Natural killer cell treated with Interleukin-12 subunit alpha and Interleukin-12 subunit beta and Interleukin-15 and Interleukin-18, amount 100 ng/mL, for 72 hours (primary cell): Measurements from ENCODE around the gene ERGIC1. TPM values are rescaled to one million over a fixed set of nuclear protein-coding genes. Genes with fewer than 3 reads are reported as not detected.

Experiments used
- ATAC-seq, 2 donors: fragments of 150-1000 bp; cut with Tn5 transposase in 1 of 2; sonication (Bioruptor Pico), chemical (Tn5 transposase) in 1 of 2; 2 replicates each; pipeline ENCODE4 v1.10.0; 2021
- DNase-seq: peaks from one replicate; pipeline ENCODE4 v3.0.0; 2022; ENCODE audit warnings: low spot score
- H3K27ac Mint-ChIP-seq, 2 donors: 1 replicate in 1 of 2; 2 replicates in 1 of 2; pipeline ENCODE4 v1.8.0; 2022; ENCODE audit warnings: mixed read lengths in 2 of 2, mild to moderate bottlenecking in 1 of 2, moderate library complexity in 1 of 2
- H3K27me3 Mint-ChIP-seq, 2 donors: 1 replicate in 1 of 2; 2 replicates in 1 of 2; pipeline ENCODE4 v1.8.0; 2022; ENCODE audit warnings: mixed read lengths in 2 of 2
- H3K36me3 Mint-ChIP-seq: one replicate; pipeline ENCODE4 v1.8.0; 2022; ENCODE audit warnings: mixed read lengths
- H3K4me1 Mint-ChIP-seq, 2 donors: 1 replicate in 1 of 2; 2 replicates in 1 of 2; pipeline ENCODE4 v1.8.0; 2022; ENCODE audit warnings: low read depth in 2 of 2, mixed read lengths in 2 of 2, mild to moderate bottlenecking in 1 of 2
- H3K4me3 Mint-ChIP-seq: one replicate; pipeline ENCODE4 v1.8.0; 2022; ENCODE audit warnings: mixed read lengths
- H3K9me3 Mint-ChIP-seq: 2 replicates; pipeline ENCODE4 v1.8.0; 2022; ENCODE audit warnings: mixed read lengths
- total RNA-seq, 2 donors: library from RNA; stranded (reverse); gene quantifications; one replicate each; pipeline ENCODE4 v1.2.3, GENCODE V29; 2022

Gene ERGIC1
- total RNA-seq, 2 donors from 2014 or later = 50.8 to 51.4 TPM

GRCh38 chr5:172899436-172899835, 65.4 kb downstream of the ERGIC1 start:
- H3K36me3 Mint-ChIP-seq = no peaks in the 10 kb centered on the region
- H3K9me3 Mint-ChIP-seq = no peaks in the 10 kb centered on the region
- no peak overlapping the region for H3K4me3 Mint-ChIP-seq
- H3K27me3 Mint-ChIP-seq = no peaks in the 10 kb centered on the region
- no peak for DNase-seq
- H3K4me1 Mint-ChIP-seq = peaks cover 14 to 30% of the 10 kb centered on the region in 2 donors
- no peak for ATAC-seq
- H3K27ac Mint-ChIP-seq = peak overlapping the region in 1 of 2 donors; percentile 68

DNA sequence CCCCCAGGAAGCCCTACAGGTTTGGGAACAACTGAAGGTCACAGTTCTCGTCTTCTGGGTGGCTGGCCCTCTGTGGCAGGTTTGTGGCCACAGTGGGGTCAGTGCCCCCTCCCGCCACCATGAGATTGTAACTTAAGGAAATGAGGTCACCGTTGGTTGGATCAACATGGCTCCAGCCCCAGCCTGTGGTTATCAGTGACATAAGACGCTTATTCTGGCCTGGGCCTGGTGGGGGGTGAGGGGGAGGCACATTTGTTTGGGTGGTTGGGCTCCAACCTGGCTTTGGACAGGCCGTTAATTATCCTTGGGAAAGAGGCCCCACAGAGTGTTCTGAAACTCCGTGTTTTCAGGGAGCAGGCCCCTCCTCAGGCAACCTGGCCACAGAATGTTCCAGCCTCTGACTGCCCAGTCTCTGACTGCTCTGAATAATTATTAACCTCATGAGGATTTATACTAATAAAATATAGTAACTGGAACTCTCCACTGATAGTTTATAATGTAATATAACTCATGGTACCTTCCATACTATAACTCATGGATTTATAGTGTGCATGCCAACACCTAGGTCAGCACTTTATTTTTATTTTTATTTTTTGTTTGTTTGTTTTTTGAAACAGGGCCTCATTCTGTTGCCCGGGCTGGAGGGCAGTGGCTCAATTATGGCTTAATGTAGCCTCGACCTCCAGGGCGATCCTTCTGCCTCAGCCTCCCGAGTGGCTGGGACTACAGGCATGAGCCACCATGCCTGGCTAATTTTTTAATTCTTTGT, 67.1 kb downstream of the ERGIC1 start:
- Mint-ChIP-seq H3K9me3 (no peaks in the 10 kb centered on the region), H3K4me1 (peaks cover 14 to 26% of the 10 kb centered on the region in 2 donors), H3K27me3 (no peaks in the 10 kb centered on the region), H3K27ac (peak overlapping the region; percentile 8 to 68), H3K4me3 (no peak overlapping the region), H3K36me3 (no peaks in the 10 kb centered on the region)
- no peak for DNase-seq
- peak in 1 of 2 donors; percentile 58 for ATAC-seq

DNA sequence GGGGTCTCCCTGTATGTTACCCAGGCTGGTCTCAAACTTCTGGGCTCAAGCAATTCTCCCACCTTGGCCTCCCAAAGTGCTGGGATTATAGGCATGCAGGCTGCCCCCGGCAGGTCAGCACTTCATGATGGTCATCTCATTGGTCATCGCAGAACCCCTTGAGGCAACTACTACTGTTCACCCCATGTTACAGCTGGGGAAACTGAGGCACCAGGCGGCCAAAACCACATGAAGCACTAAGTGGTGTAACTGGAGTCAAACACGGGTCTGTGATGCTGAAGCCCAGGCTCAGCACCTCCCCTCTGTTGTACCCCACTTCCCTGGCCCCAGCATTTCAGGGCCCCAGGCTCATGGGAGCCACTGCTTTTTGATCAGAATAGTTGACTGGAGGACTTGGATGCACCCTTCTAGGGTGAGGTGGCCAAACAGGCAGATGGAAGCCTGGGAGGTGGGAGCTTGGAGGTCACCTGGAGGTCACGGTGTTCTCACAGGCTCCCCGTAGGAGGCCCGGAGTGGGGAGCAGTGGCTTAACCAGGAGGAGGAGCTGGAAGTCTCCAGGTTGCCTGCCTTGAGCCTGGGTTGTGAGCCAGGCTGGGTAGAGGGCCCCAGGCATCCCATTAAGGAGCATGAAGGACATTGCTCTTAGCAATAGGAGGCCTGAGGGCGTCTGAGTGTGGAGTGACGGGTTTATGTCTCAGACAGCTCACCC, 67.9 kb downstream of the ERGIC1 start:
- no peaks in the 10 kb centered on the region for H3K36me3 Mint-ChIP-seq
- ATAC-seq = no peak
- H3K27ac Mint-ChIP-seq = no peak overlapping the region
- peaks cover 12 to 23% of the 10 kb centered on the region in 2 donors for H3K4me1 Mint-ChIP-seq
- H3K4me3 Mint-ChIP-seq = no peak overlapping the region
- no peak for DNase-seq
- no peaks in the 10 kb centered on the region for H3K27me3 Mint-ChIP-seq
- no peaks in the 10 kb centered on the region for H3K9me3 Mint-ChIP-seq

GRCh38 chr5:172902497-172903472, 68.7 kb downstream of the ERGIC1 start:
- Mint-ChIP-seq H3K36me3 (no peaks in the 10 kb centered on the region), H3K9me3 (no peaks in the 10 kb centered on the region), H3K27ac (no peak overlapping the region), H3K4me3 (no peak overlapping the region), H3K27me3 (no peaks in the 10 kb centered on the region), H3K4me1 (peaks cover 4 to 16% of the 10 kb centered on the region in 2 donors)
- ATAC-seq = no peak
- DNase-seq = no peak

DNA sequence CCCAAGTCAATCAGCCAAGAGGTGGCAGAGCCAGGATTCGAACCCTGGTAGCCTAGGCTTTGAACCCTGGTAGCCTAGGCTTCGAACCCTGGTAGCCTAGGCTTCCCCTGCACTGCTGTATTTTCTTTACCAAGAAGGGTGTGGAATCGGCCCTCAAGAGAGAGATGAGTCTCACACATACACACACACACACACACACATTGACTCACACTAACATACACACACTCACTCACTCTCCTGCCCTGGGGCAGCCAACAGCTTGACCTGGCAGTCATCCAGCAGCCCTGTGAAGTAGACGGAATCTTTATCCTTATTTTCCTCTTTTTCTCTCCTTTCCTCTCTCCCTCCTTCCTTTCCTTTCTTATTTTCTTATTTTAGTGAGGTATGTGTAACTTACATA, 69.7 kb downstream of the ERGIC1 start:
- peaks cover 0 to 12% of the 10 kb centered on the region in 2 donors for H3K4me1 Mint-ChIP-seq
- H3K36me3 Mint-ChIP-seq = no peaks in the 10 kb centered on the region
- H3K4me3 Mint-ChIP-seq = no peak overlapping the region
- no peak for ATAC-seq
- no peak overlapping the region for H3K27ac Mint-ChIP-seq
- no peaks in the 10 kb centered on the region for H3K27me3 Mint-ChIP-seq
- DNase-seq = no peak
- no peaks in the 10 kb centered on the region for H3K9me3 Mint-ChIP-seq

DNA sequence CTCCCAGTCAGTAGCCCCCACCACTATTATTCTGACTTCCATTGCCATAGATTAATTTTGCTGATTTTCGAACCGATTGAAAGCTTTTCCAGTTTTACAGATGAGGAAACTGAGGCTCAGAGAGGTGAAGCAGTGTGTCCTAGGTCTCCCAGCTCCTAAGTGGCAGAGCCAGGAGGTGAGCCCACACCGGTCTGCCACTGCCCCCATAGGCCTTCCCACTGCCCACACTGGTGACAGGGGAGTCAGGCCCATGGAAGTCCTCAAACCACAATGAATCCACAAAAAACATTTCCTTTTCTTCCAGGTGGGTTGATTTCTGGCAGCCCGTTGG, 70.2 kb downstream of the ERGIC1 start:
- H3K9me3 Mint-ChIP-seq = no peaks in the 10 kb centered on the region
- H3K36me3 Mint-ChIP-seq = no peaks in the 10 kb centered on the region
- peaks cover 0 to 9% of the 10 kb centered on the region in 2 donors for H3K4me1 Mint-ChIP-seq
- H3K27ac Mint-ChIP-seq = no peak overlapping the region
- no peaks in the 10 kb centered on the region for H3K27me3 Mint-ChIP-seq
- ATAC-seq (no peak), DNase-seq (no peak)
- H3K4me3 Mint-ChIP-seq = no peak overlapping the region

GRCh38 chr5:172904643-172905345, 70.7 kb downstream of the ERGIC1 start:
- Mint-ChIP-seq H3K27me3 (no peaks in the 10 kb centered on the region), H3K27ac (no peak overlapping the region), H3K36me3 (no peaks in the 10 kb centered on the region), H3K4me1 (peaks cover 4 to 13% of the 10 kb centered on the region in 2 donors), H3K4me3 (no peak overlapping the region), H3K9me3 (no peaks in the 10 kb centered on the region)
- no peak for ATAC-seq
- DNase-seq = no peak

DNA sequence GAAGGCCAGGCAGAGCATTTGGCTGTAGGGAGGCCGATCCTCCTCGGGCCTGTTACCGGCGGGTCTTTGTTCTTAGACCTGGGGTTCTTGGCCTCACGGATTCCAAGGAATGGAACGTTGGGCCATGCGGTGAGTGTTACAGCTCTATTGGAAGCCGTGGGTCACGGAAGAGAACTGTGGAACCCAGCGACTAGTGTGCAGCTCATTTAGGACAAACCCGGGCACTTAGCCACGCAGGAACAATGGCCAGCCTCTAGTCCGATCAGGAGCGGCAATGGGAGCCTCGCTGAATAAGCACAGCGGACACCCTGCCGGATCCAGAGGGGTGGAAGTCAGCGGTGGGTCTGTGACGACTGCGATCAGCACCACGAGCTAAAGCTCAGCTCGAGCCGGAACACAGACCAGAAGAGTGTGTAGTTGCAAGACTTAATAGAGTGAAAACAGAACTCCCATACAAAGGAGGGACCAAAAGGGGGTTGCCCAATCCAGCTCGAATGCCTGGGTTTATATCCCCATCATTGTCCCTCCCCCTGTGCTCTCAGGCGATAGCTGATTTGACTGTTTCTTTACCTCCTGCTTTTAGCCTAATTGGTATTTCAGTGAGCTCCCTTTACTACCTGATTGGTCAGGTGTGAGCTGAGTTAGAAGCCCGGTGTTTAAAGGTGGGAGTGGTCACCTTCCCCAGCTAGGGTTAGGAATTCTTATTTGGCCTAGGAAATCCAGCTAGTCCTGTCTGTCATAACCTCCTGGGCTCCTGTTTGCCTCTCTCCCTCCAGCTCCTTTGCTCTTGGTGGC, 71.5 kb downstream of the ERGIC1 start:
- ATAC-seq (no peak), DNase-seq (no peak)
- no peaks in the 10 kb centered on the region for H3K27me3 Mint-ChIP-seq
- H3K27ac Mint-ChIP-seq = no peak overlapping the region
- H3K36me3 Mint-ChIP-seq = no peaks in the 10 kb centered on the region
- H3K9me3 Mint-ChIP-seq = no peaks in the 10 kb centered on the region
- no peak overlapping the region for H3K4me3 Mint-ChIP-seq
- H3K4me1 Mint-ChIP-seq = peaks cover 8 to 17% of the 10 kb centered on the region in 2 donors

DNA sequence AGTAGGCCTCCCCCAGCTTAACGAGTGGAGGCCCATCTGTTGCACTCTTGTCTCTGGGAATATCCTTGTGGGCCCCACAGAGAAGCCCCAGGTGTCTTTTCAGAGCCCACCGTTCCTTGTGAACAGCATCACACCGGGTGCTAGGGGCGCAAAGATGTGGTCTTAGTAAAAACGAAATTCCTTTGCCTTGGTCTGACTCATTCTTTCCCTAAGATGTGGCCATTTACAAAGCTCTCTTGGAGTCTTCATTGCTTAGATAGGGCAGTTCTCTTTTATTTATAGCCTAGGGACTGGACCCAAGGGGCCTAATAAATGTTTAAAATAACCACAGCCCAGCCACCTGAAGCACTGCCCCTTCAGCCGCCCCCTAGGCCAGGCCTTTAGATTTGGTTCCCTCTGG, 72.4 kb downstream of the ERGIC1 start:
- Mint-ChIP-seq H3K9me3 (no peaks in the 10 kb centered on the region), H3K27ac (no peak overlapping the region), H3K27me3 (no peaks in the 10 kb centered on the region), H3K36me3 (no peaks in the 10 kb centered on the region), H3K4me1 (peaks cover 8 to 12% of the 10 kb centered on the region in 2 donors), H3K4me3 (no peak overlapping the region)
- DNase-seq (no peak), ATAC-seq (peak in 1 of 2 donors; percentile 44)

DNA sequence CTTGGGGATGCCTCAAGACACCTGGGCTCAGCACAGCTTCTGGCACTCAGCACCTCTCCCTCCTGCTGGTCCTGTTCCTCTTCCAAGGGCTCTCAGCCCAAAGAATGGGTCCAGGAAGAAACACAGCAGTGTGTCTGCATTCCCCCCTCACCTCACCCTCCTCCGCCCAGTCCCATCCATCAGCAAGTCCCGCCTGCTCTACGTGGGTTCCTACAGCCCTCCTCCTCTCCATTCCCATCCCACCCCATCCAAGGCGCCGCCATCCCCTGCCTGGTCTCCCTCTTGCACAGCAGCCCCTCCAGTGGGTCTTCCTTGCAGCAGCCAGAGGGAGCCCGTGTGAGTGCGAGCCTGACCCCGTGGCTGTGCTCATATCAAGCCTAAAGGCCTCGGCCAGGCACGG, 72.8 kb downstream of the ERGIC1 start:
- Mint-ChIP-seq H3K4me3 (no peak overlapping the region), H3K36me3 (no peaks in the 10 kb centered on the region), H3K9me3 (no peaks in the 10 kb centered on the region), H3K27me3 (no peaks in the 10 kb centered on the region), H3K27ac (no peak overlapping the region), H3K4me1 (peaks cover 8 to 12% of the 10 kb centered on the region in 2 donors)
- DNase-seq (no peak), ATAC-seq (peak in 1 of 2 donors; percentile 2)

DNA sequence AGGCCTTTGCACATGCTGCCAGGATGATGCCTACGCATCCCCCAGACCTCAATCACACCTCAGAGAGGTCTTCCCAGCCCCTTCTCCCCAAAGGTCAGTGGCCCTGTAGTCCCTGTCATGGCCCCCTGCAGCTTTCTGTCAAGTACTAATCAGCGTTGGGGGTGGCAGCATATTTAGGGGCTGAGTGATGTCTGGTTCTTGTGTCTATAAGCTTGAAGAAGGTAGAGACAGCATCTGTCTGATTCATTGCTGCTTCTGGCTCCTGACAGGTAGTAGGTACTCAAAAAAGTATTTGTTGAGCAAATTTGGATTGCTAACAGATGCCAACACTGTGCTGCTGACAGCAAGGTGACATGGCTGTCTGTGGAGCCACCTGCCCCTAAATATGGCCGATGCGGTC, 73.6 kb downstream of the ERGIC1 start:
- Mint-ChIP-seq H3K27me3 (no peaks in the 10 kb centered on the region), H3K27ac (no peak overlapping the region), H3K4me3 (no peak overlapping the region), H3K4me1 (peaks cover 8 to 12% of the 10 kb centered on the region in 2 donors), H3K36me3 (no peaks in the 10 kb centered on the region), H3K9me3 (no peaks in the 10 kb centered on the region)
- no peak for DNase-seq
- ATAC-seq = no peak

GRCh38 chr5:172908662-172909061, 74.6 kb downstream of the ERGIC1 start:
- Mint-ChIP-seq H3K4me1 (peaks cover 8 to 14% of the 10 kb centered on the region in 2 donors), H3K4me3 (no peak overlapping the region), H3K27ac (no peak overlapping the region), H3K9me3 (no peaks in the 10 kb centered on the region), H3K36me3 (no peaks in the 10 kb centered on the region), H3K27me3 (no peaks in the 10 kb centered on the region)
- no peak for ATAC-seq
- no peak for DNase-seq
